K562 (cell line): ENCODE results near the gene TAF1B.

Experiments
- ARID4B ChIP-seq: sonication (generic); formaldehyde crosslinking; IDR thresholded peaks from 2 replicates; pipeline ENCODE4 v1.8.0; 2022; ENCODE audit warnings: mild to moderate bottlenecking, missing genetic modification reagents
- CBX5 ChIP-seq: IDR thresholded peaks from 2 replicates; pipeline ENCODE4 v1.6.1; 2014; ENCODE audit warnings: low read depth, borderline replicate concordance
- DPF2 ChIP-seq: fragments of 450-650 bp; IDR thresholded peaks from 2 replicates; pipeline ENCODE4 v1.6.1; 2016
- E4F1 ChIP-seq: fragments of 250-450 bp; sonication (Bioruptor Pico); IDR thresholded peaks from 2 replicates; pipeline ENCODE4 v1.5.0; 2021; ENCODE audit warnings: mild to moderate bottlenecking, borderline replicate concordance
- EZH2 ChIP-seq: IDR thresholded peaks from 2 replicates; pipeline ENCODE4 v1.6.1; 2012; ENCODE audit warnings: low read depth, mild to moderate bottlenecking, inconsistent platforms, low read length, borderline replicate concordance
- FUS ChIP-seq: fragments of 200-400 bp; formaldehyde crosslinking; optimal IDR thresholded peaks from 2 replicates; pipeline ENCODE3; 2017; ENCODE audit warnings: low read depth, low read length
- HES1 ChIP-seq: fragments of 450-650 bp; IDR thresholded peaks from 2 replicates; pipeline ENCODE4 v1.6.1; 2016; ENCODE audit warnings: low read depth, mild to moderate bottlenecking, moderate library complexity
- MTA3 ChIP-seq: fragments of 450-650 bp; formaldehyde crosslinking; IDR thresholded peaks from 2 replicates; pipeline ENCODE4 v1.6.1; 2017; ENCODE audit warnings: mild to moderate bottlenecking, borderline replicate concordance
- MXI1 ChIP-seq: IDR thresholded peaks from 2 replicates; pipeline ENCODE4 v1.6.1; 2011; ENCODE audit warnings: low read depth, mild to moderate bottlenecking, improper control_type of control experiment, low read length
- SRF ChIP-seq, 2 experiments: fragments of 250-450, 450-650 bp in 1 of 2; sonication (Bioruptor Pico) in 1 of 2; sonication (generic) in 1 of 2; formaldehyde crosslinking; IDR thresholded peaks; 2 replicates each; pipeline versions ENCODE4 v1.5.0 to v1.5.1; 2020 to 2022; ENCODE audit warnings: mild to moderate bottlenecking in 1 of 2, missing genetic modification reagents in 1 of 2
- ZBTB1 ChIP-seq: sonication (generic); formaldehyde crosslinking; IDR thresholded peaks from 2 replicates; pipeline ENCODE4 v1.8.1; 2023; ENCODE audit warnings: missing genetic modification reagents, low read depth, mild to moderate bottlenecking, borderline replicate concordance
- ZFX ChIP-seq: sonication (generic); formaldehyde crosslinking; IDR thresholded peaks from 2 replicates; pipeline ENCODE4 v1.8.0; 2022; ENCODE audit warnings: mild to moderate bottlenecking, missing genetic modification reagents, moderate library complexity
- TF ChIP-seq, protein P1 (sequence below), 3 experiments: IDR thresholded peaks in 2 of 3; conservative IDR thresholded peaks in 1 of 3; 2 replicates each; pipeline ENCODE4 v1.5.1; 2011 to 2012; ENCODE audit warnings: low read length in 3 of 3, mild to moderate bottlenecking in 3 of 3, control low read depth in 2 of 3, improper control_type of control experiment in 1 of 3, inconsistent platforms in 1 of 3, low read depth in 1 of 3, mixed read lengths in 1 of 3, moderate library complexity in 1 of 3; ENCODE audit not compliant: insufficient read depth in 2 of 3
- TF ChIP-seq, protein P2 (sequence below), 2 experiments: fragments of 450-650 bp in 1 of 2; sonication (generic) in 1 of 2; formaldehyde crosslinking; conservative IDR thresholded peaks; 2 replicates each; pipeline versions ENCODE4 v1.4.0 to v1.8.1; 2020 to 2022; ENCODE audit warnings: mild to moderate bottlenecking in 1 of 2, missing genetic modification reagents in 1 of 2

DNA sequence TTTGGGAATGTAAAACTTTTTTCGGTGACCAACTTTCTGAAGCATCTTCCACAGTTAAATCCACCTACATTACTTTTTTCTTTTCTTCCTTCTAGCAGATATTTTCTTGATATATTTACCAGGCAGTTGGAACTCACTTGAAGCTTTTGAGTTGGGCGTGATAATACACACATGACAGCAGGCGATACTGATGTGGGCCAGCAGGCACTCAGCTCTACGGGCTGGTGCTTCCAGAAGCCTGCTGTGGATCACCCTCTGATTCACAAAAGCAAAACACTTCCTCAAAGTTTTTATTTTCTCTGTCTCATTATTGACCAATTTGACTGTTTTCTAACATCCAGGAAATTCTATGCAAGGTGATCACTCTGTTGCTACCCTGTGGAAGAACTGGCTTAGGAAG is 131.1 kb downstream of the TAF1B start:
- TF ChIP-seq MTA3 (no peak), CBX5 (no peak), HES1 (no peak), ARID4B (CRISPR knock-in tag) (no peak), EZH2 (no peak), DPF2 (no peak), ZBTB1 (CRISPR knock-in tag) (no peak), E4F1 (CRISPR knock-in tag) (no peak), FUS (no peak), ZFX (CRISPR knock-in tag) (no peak), MXI1 (no peak), SRF (CRISPR knock-in tag; IDR thresholded peaks at IDR 0.05) (no peak)
- TF ChIP-seq, protein P1, sequence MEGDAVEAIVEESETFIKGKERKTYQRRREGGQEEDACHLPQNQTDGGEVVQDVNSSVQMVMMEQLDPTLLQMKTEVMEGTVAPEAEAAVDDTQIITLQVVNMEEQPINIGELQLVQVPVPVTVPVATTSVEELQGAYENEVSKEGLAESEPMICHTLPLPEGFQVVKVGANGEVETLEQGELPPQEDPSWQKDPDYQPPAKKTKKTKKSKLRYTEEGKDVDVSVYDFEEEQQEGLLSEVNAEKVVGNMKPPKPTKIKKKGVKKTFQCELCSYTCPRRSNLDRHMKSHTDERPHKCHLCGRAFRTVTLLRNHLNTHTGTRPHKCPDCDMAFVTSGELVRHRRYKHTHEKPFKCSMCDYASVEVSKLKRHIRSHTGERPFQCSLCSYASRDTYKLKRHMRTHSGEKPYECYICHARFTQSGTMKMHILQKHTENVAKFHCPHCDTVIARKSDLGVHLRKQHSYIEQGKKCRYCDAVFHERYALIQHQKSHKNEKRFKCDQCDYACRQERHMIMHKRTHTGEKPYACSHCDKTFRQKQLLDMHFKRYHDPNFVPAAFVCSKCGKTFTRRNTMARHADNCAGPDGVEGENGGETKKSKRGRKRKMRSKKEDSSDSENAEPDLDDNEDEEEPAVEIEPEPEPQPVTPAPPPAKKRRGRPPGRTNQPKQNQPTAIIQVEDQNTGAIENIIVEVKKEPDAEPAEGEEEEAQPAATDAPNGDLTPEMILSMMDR (IDR thresholded peaks at IDR 0.05 in 2 of 3, conservative IDR thresholded peaks at IDR 0.05 in 1 of 3; ENCODE audit: insufficient read depth in 2 of 3, low read depth in 1 of 3, low read length in 3 of 3), result no peak
- TF ChIP-seq, protein P2, sequence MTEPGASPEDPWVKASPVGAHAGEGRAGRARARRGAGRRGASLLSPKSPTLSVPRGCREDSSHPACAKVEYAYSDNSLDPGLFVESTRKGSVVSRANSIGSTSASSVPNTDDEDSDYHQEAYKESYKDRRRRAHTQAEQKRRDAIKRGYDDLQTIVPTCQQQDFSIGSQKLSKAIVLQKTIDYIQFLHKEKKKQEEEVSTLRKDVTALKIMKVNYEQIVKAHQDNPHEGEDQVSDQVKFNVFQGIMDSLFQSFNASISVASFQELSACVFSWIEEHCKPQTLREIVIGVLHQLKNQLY (CRISPR knock-in tag; conservative IDR thresholded peaks at IDR 0.05), result no peak
